C1 segment of cervical spinal cord (tissue), 14 donors: ENCODE measurements around the gene FRMD6.

Experiments used
- DNase-seq, 14 donors: peaks; one replicate each; lab custom pipeline; 2025; lab: John Stamatoyannopoulos, UW

The FRMD6 gene

GRCh38 chr14:51663783-51664326 is 12.1 kb downstream of the FRMD6 start:
- DNase-seq: no peak

- DNase-seq: no peak
These were observed 14.4 kb downstream of the FRMD6 start for GRCh38 chr14:51666070-51666469.

- DNase-seq: no peak
These were observed 15.1 kb downstream of the FRMD6 start for GRCh38 chr14:51666826-51667225.

- DNase-seq: no peak
These were observed 17.2 kb downstream of the FRMD6 start for GRCh38 chr14:51668870-51669269.

DNA sequence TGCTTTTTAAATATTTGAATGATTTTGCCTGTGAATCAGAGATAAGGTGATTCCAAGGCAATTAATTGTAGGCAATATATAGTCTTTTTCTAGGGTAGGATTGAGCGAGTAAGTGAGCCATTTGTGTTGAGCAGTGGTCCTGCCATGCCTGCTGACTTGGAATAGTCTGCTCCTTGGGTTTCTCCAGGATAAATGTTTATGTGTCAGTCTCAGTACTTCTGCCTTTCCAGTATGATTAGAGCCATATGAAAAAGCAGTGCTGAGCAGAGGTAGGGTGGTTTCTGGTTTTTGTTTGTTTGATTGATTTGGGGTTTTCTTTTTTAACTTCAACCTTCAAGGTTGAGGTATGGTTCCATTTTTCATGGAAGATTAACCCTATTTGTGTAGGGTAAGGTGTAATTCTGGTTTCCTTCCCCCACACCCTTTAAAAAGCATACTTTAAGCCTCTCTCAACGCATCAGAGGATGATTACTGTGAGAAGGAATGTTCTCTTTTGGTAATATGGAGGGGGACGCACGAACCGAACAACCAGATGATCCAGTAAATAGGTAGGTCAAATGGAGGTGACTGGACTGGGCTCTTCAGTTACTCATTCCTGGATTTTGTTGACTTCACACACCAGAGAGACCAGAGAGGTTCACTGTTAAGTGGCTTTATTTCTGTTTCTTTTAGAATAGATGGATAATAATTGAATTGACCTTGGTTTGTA is 22.7 kb downstream of the FRMD6 start:
- DNase-seq: no peak

DNA sequence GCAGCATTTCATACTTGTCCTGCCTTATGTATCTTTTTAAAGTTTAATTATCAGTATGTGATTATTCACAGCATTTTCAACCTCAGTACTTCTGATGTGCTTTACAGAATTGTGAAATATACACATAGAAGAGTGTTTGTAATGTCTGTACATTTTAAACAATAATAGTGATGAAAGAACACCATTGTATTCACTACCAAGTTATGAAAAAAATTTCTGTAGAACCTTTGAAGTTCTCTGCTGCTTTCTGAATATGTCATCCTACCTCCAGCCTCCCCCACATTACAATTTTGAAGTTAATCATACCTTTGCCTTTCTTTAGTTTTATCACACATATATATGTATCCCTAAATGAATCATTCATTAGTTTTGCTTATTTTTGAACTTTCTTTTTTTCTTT is 24.8 kb downstream of the FRMD6 start:
- no peak for DNase-seq

- no peak for DNase-seq
These were observed 25.6 kb downstream of the FRMD6 start for GRCh38 chr14:51677266-51677665.

- peak in 2 of 14 donors; percentile 6 for DNase-seq
These were observed 26.0 kb downstream of the FRMD6 start for GRCh38 chr14:51677738-51678137.

- DNase-seq: no peak
These were observed 28.3 kb downstream of the FRMD6 start for GRCh38 chr14:51680031-51680430.

- DNase-seq: no peak
These were observed 29.7 kb downstream of the FRMD6 start for GRCh38 chr14:51681411-51681810.

DNA sequence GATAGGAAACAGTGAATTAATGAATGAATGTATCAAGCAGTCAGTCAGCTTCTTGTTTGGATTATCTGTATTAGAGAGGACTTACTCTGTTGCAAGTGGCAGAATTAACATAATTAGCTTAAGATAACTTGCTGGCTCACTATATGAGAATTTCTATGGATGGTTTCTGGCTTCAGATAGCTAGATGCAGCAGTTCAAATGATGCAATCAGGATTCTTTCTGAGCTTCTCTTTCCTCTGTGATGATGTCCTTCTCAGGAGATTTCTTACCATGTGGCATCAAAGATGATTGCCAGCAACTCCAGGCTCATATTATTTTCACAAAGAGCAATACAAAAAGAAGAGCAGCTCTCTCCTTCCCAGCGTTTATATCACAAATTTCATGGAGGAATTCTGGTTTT is 30.7 kb downstream of the FRMD6 start:
- DNase-seq: no peak

DNA sequence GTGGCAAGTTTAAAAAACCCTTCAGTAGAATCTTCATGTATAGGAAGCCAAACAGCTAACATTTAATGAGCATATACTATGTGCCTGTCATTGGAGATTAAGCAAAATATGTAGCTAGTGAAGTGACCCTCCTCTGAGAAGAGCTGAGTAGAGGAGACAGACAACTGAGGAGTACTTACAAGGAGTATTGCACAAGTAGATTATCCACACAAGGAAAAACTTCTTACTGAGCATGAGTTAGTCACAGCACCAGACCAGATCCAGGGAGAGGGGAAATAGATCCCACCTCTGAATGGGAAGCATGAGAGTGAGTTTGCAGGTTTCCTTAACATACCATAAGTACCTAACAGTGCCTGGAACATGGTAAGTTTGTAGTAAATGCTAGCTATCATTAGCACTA is 33.0 kb downstream of the FRMD6 start:
- no peak for DNase-seq

GRCh38 chr14:51691176-51691575 is 39.5 kb downstream of the FRMD6 start:
- no peak for DNase-seq

GRCh38 chr14:51692646-51693045 is 40.9 kb downstream of the FRMD6 start:
- no peak for DNase-seq

DNA sequence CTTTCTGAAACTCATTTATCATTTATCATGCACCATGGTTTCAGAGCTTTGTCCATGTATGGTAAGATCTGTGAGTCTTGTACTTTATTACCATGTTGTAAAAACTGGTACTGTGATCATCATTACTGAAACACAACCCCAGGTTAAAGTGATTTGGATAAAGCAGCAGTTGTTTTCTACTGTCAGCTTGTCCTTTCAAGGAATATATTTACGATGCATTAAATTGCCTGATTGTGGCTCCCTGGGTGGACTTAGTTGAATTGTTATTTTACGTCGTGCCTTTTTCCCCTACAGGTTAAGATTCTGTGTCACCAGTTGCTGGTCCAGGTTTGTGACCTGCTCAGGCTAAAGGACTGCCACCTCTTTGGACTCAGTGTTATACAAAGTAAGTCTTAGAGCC is 46.1 kb downstream of the FRMD6 start:
- no peak for DNase-seq

GRCh38 chr14:51701951-51702350 is 50.2 kb downstream of the FRMD6 start:
- peak in 1 of 14 donors; percentile 84 for DNase-seq

DNA sequence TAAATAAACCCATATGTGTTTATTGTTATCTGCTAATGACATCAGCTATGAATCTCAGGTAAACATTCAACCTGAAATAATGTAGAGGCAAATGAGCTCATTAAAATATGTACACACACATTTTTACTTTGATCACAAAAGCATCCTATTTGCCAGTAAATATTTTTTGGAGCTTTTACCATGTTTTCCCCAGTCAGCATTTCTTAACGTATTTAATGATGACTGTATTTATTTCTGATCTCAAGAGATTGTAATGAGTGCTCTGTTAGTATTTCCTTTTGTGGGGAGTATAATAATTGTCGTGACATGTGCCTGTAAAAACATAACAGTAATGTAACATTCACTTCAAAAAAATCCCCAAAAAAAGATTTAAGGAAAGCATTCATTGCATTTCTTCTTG is 52.1 kb downstream of the FRMD6 start:
- no peak for DNase-seq

DNA sequence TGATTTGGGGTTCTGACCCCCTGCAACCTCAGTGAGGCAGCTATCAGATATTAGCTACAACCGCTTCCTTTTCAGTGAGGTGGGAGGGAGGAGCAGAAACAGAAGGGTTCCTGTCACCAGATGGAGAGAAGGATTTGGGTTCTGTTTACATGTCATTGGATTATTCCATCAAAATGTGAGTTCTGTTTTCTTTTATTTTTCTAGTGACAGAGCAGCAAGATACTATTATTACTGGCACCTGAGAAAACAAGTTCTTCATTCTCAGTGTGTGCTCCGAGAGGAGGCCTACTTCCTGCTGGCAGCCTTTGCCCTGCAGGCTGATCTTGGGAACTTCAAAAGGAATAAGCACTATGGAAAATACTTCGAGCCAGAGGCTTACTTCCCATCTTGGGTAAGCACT is 52.8 kb downstream of the FRMD6 start:
- peak in 1 of 14 donors; percentile 80 for DNase-seq

GRCh38 chr14:51707327-51707726 is 55.6 kb downstream of the FRMD6 start:
- DNase-seq: no peak

- DNase-seq: no peak
These were observed 59.8 kb downstream of the FRMD6 start for GRCh38 chr14:51711505-51711904.

- peak in 1 of 14 donors; percentile 31 for DNase-seq
These were observed 63.5 kb downstream of the FRMD6 start for GRCh38 chr14:51715250-51715649.

DNA sequence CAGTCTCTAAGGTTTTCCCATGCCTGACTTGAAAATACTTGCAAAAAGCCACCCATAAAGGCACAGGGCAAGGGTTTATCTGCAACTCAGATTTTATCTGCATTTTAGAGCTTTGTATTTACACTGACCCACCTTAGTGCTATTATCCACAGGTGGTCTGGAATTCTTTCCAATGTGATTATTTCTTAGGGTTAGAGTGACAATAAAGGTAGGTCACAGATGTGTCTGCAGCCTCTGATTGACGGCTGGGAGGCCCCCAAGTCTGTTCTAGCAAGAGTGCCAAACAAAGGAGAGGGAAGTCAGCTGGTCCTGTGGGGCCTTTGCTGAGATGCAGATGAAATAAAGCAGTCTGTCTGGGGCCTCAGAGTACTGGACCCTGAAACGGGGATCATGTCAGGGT is 64.0 kb downstream of the FRMD6 start:
- DNase-seq: no peak

- peak in 1 of 14 donors; percentile 19 for DNase-seq
These were observed 64.9 kb downstream of the FRMD6 start for GRCh38 chr14:51716610-51717009.

DNA sequence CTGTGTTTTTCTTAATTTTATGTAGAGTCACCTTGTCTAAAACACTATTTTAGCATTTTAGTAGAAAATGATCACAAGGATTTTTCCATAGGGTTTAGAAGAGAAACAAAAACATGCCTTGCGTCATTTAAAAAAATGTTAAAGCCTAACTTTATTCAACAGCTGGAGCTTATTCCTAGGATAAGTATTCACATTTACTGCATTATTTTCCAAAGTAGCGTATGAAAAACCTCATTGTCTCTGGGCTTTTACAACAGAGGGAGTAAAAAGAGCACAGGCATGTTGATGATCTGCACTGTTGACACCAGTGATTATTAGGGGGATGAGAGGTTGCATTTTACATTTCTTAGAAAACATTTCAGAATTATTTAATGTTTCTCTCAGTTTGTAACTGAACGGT is 66.1 kb downstream of the FRMD6 start:
- DNase-seq: no peak
